Adrenal gland (tissue), 12 donors: ENCODE measurements around the gene MRFAP1L1. TPM values are rescaled to one million over a fixed set of nuclear protein-coding genes. Genes with fewer than 3 reads are reported as not detected.
A peak's percentile ranks its signal among the peaks of the same experiment; 100 is the strongest.

Experiments
- DNase-seq, 7 donors: peaks; one replicate each; pipeline ENCODE4 v3.0.0-alpha.2; 2019 to 2020
- H3K27ac ChIP-seq, 5 donors: fragments of 200-600 bp; sonication (generic) in 4 of 5; 1 replicate in 3 of 5; 2 replicates in 2 of 5; pipeline versions ENCODE4 v1.5.1 to v1.8.0; 2016 to 2020; ENCODE audit warnings: mild to moderate bottlenecking in 1 of 5
- H3K27me3 ChIP-seq: fragments of 200-600 bp; 2 replicates; pipeline ENCODE4 v1.8.0; 2021
- H3K36me3 ChIP-seq, 2 donors: fragments of 200-600 bp; replicated peaks in 1 of 2; 1 replicate in 1 of 2; 2 replicates in 1 of 2; pipeline versions ENCODE4 v1.5.1 to v1.8.0; 2018 to 2022
- H3K4me1 ChIP-seq, 2 donors: fragments of 200-600 bp; replicated peaks in 1 of 2; 1 replicate in 1 of 2; 2 replicates in 1 of 2; pipeline versions ENCODE4 v1.5.1 to v1.8.0; 2018 to 2021
- H3K4me3 ChIP-seq, 4 donors: fragments of 200-600 bp; sonication (generic) in 3 of 4; one replicate each; pipeline ENCODE4 v1.5.1; 2016 to 2018
- H3K9me3 ChIP-seq, 3 donors: fragments of 200-600 bp; sonication (generic) in 1 of 3; replicated peaks in 1 of 3; 1 replicate in 2 of 3; 2 replicates in 1 of 3; pipeline versions ENCODE4 v1.5.1 to v1.8.0; 2016 to 2021
- POLR2A ChIP-seq, 2 donors: fragments of 450-650 bp; IDR thresholded peaks; one replicate each; pipeline ENCODE4 v1.6.1; 2017; ENCODE audit warnings: antibody characterized with exemption in 2 of 2, mild to moderate bottlenecking in 2 of 2, moderate library complexity in 1 of 2
- WGBS, 4 donors: extraction: QIAGEN DNeasy Blood & Tissue Kit in 2 of 4; methylation state at CpG; one replicate each; pipeline versions ENCODE4 v1.1.5 to v1.1.7; 2013 to 2017; 5-methylcytosine and 5-hydroxymethylcytosine counted together
- intact Hi-C, 2 donors: fragments of 100-400 bp; cut with DNase I; formaldehyde crosslinking; loops; one replicate each; pipeline versions ENCODE4 v1.14.1 to v1.15.0; 2022 to 2023
- polyA plus RNA-seq, 3 donors: library from polyadenylated mRNA; stranded (reverse); fragments of 200-250 nt in 2 of 3; fragments of 350-450 nt in 1 of 3; fragmentation: Illumina TruSeq in 1 of 3; extraction: RNeasy Lipid Tissue Mini Kit (QIAGEN cat#74804) in 1 of 3; gene quantifications; one replicate each; pipeline ENCODE4 v1.2.3, GENCODE V29; 2013 to 2014
- total RNA-seq, 9 donors: library from RNA; depleted of rRNA in 4 of 9; stranded (reverse); fragments of >200 nt in 4 of 9; fragments of 120-200 nt in 1 of 9; fragmentation: NEBNext Ultra II Directional in 1 of 9; extraction: Animal tissue kit (Norgen Biotek cat#: 25700) in 1 of 9; gene quantifications; one replicate each; pipeline versions ENCODE4 v1.1.0 to v1.2.4, GENCODE V29; 2013 to 2023
- TF ChIP-seq, protein P1 (sequence below), 6 experiments: fragments of 450-650 bp in 4 of 6; fragments of 200-600 bp in 2 of 6; sonication (generic) in 1 of 6; IDR thresholded peaks; 1 replicate in 5 of 6; 2 replicates in 1 of 6; pipeline versions ENCODE4 v1.5.1 to v1.8.0; 2016 to 2021; ENCODE audit warnings: antibody characterized with exemption in 6 of 6, mild to moderate bottlenecking in 2 of 6, moderate library complexity in 1 of 6
- donor health status: healthy with polysubstance abuse.
- donor health status: Bipolar disorder and iron deficiency.
- donor health status: DM: yes; HTN: yes; CAD: no.
- donor health status: DM: no; HTN: no; CAD: no.
- donor health status: DM: no; HTN: no; CAD: no.
- donor health status: DM: yes; HTN: yes; CAD: no.

Gene MRFAP1L1
- total and polyA plus RNA-seq, 12 donors = 53.0 to 100 (median 63.2) TPM

DNA sequence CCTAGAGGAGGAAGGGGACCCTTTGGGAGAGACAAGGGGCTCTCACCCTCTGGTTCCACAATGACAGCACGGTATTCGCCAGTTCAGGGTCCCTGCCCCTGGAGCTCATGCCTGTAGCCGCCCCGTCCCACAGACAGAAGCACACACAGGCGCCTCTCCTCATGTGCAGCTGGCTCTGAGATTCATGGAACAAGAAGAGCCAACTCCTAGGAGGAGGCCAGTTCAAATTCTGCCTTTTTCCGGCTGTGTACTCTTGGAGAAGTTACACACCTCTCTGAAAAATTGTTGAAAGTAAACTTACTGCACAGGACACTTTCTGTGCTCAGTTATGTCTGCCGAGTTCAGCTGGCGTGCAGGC lies 21.6 kb upstream of the MRFAP1L1 start:
- Histone ChIP-seq H3K4me1 (peaks cover 9 to 10% of the 10 kb centered on the region in 2 donors), H3K36me3 (no peaks in the 10 kb centered on the region), H3K9me3 (no peaks in the 10 kb centered on the region), H3K4me3 (no peak overlapping the region), H3K27ac (no peak overlapping the region), H3K27me3 (no peaks in the 10 kb centered on the region)
- DNase-seq = peak in 1 of 7 donors; percentile 41
- TF ChIP-seq, protein P1, sequence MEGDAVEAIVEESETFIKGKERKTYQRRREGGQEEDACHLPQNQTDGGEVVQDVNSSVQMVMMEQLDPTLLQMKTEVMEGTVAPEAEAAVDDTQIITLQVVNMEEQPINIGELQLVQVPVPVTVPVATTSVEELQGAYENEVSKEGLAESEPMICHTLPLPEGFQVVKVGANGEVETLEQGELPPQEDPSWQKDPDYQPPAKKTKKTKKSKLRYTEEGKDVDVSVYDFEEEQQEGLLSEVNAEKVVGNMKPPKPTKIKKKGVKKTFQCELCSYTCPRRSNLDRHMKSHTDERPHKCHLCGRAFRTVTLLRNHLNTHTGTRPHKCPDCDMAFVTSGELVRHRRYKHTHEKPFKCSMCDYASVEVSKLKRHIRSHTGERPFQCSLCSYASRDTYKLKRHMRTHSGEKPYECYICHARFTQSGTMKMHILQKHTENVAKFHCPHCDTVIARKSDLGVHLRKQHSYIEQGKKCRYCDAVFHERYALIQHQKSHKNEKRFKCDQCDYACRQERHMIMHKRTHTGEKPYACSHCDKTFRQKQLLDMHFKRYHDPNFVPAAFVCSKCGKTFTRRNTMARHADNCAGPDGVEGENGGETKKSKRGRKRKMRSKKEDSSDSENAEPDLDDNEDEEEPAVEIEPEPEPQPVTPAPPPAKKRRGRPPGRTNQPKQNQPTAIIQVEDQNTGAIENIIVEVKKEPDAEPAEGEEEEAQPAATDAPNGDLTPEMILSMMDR (IDR thresholded peaks at IDR 0.05) = no peak
- TF ChIP-seq POLR2A (IDR thresholded peaks at IDR 0.05) = no peak
- 91 to 99% (median 94%) methylated on average over 8 of the region's 8 CpGs for WGBS, 4 donors
- intact Hi-C loops = no loop called here

DNA sequence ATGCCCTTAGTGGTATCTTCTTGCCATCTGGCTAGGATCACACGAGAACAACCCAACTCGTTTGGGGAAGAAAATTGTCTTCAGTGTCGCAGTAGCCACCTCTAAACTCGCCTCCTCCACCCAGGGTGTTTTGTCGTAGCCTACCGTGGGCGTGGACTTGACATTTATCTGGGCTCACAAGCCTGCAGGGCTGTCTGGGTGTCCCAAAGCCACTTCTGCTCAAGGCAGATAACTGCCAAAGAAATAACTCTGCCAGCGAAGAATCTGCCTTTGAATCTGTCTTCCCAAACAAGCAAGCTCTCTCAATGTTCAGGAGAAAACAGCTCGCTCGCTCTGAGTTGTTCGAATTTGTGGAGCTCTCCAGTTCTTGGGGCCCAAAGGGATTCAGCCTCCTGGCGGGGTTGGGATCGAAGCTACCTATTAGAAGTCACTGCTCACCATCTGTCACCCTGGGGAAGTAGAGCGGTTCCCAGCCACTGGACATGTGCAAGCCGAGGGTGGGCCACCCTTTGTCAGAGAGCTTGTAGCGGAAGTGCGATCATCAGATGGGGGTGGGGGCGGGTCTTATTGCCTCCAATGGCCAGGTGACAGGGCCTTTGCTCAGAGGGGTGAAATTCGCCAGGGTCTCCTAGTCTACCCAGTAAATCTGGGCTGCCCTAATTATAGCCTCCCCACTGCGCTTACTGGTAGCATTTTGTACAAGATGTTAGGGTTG lies 21.1 kb upstream of the MRFAP1L1 start:
- Histone ChIP-seq H3K4me3 (no peak overlapping the region), H3K4me1 (peaks cover 9 to 10% of the 10 kb centered on the region in 2 donors), H3K27me3 (no peaks in the 10 kb centered on the region), H3K36me3 (no peaks in the 10 kb centered on the region), H3K9me3 (no peaks in the 10 kb centered on the region), H3K27ac (no peak overlapping the region)
- WGBS, 4 donors = 77 to 82% (median 79%) methylated on average over 15 to 20 of the region's 20 CpGs
- DNase-seq = peak in 1 of 7 donors; percentile 45
- intact Hi-C loops = no loop called here
- TF ChIP-seq POLR2A (IDR thresholded peaks at IDR 0.05) = no peak
- TF ChIP-seq, protein P1 (IDR thresholded peaks at IDR 0.05) = no peak

DNA sequence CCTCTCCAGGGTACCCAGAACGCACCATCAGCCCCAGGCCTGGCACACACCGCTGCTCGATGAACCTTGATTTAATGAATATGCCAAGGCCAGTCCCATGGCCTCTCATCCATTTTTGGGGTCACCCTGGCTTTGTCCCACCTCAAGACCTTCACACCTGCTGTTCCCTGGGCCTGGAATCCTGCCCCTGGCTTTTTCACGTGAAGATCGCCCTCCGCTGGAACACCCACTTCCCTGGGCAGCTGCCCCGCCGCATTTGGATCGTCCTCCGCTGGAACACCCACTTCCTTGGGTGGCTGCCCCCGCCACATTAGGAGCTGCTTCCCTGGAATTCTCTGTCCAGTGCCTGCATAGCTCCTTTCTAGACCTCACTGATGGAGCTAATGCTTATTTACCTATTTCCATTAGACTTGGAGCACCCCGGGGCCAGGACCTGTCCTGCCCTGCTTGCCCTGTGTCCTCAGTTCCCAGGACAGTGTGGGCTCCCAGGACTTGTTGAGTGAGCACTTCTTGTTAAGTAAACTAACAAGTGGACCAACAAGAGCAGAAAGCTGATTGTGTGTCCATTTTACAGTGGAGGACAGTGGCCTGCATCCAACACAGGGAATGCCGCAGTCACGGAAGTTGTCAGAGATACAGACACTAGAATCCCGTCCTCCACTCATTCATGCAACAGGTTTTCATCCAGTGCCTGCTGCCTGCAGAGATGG lies 18.8 kb upstream of the MRFAP1L1 start:
- 81 to 92% (median 83%) methylated on average over 12 to 15 of the region's 15 CpGs for WGBS, 4 donors
- Histone ChIP-seq H3K4me3 (no peak overlapping the region), H3K36me3 (no peaks in the 10 kb centered on the region), H3K9me3 (no peaks in the 10 kb centered on the region), H3K27me3 (no peaks in the 10 kb centered on the region), H3K27ac (no peak overlapping the region), H3K4me1 (peaks cover 13 to 22% of the 10 kb centered on the region in 2 donors)
- no peak for TF ChIP-seq POLR2A (IDR thresholded peaks at IDR 0.05)
- TF ChIP-seq, protein P1 (IDR thresholded peaks at IDR 0.05) = no peak
- intact Hi-C loops = loop anchor here in 1 of 2 donors (10.0 kb wide), 1 partner anchor 46 kb away; no protein-coding TSS in a partner anchor
- peak in 2 of 7 donors; percentile 18 to 43 for DNase-seq

DNA sequence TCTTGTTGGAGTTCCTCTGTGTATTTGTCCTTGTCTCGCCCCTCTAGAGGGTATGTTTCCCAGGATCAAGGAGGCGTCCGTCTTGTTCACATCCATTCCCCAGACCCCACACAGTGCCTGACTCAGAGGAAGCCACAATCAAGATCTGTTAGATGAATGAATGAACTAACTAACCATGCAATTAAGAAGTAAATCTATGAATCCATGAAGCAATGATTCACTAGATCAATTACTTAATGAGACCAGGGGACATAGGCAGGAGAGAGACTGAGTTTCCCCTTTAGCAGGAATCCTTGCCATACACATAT lies 18.2 kb upstream of the MRFAP1L1 start:
- 58 to 85% (median 78%) methylated on average over 3 of the region's 3 CpGs for WGBS, 4 donors
- intact Hi-C loops = loop anchor here in 1 of 2 donors (10.0 kb wide), 1 partner anchor 47 kb away; no protein-coding TSS in a partner anchor
- H3K4me3 ChIP-seq = no peak overlapping the region
- H3K27ac ChIP-seq = no peak overlapping the region
- no peaks in the 10 kb centered on the region for H3K36me3 ChIP-seq
- H3K27me3 ChIP-seq = no peaks in the 10 kb centered on the region
- TF ChIP-seq, protein P1 (IDR thresholded peaks at IDR 0.05) = no peak
- no peak for TF ChIP-seq POLR2A (IDR thresholded peaks at IDR 0.05)
- no peaks in the 10 kb centered on the region for H3K9me3 ChIP-seq
- peaks cover 11 to 19% of the 10 kb centered on the region in 2 donors for H3K4me1 ChIP-seq
- DNase-seq = peak in 1 of 7 donors; percentile 28
